ENCODE data around the gene METTL16. TPM values are rescaled to one million over a fixed set of nuclear protein-coding genes. Genes with fewer than 3 reads are reported as not detected.

The METTL16 gene, protein sequence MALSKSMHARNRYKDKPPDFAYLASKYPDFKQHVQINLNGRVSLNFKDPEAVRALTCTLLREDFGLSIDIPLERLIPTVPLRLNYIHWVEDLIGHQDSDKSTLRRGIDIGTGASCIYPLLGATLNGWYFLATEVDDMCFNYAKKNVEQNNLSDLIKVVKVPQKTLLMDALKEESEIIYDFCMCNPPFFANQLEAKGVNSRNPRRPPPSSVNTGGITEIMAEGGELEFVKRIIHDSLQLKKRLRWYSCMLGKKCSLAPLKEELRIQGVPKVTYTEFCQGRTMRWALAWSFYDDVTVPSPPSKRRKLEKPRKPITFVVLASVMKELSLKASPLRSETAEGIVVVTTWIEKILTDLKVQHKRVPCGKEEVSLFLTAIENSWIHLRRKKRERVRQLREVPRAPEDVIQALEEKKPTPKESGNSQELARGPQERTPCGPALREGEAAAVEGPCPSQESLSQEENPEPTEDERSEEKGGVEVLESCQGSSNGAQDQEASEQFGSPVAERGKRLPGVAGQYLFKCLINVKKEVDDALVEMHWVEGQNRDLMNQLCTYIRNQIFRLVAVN
- 100 to 1,000 TPM in 1 of 4 donors, 10 to 100 TPM in 3; 16.1 to 141 (median 19.8) TPM for total RNA-seq

DNA sequence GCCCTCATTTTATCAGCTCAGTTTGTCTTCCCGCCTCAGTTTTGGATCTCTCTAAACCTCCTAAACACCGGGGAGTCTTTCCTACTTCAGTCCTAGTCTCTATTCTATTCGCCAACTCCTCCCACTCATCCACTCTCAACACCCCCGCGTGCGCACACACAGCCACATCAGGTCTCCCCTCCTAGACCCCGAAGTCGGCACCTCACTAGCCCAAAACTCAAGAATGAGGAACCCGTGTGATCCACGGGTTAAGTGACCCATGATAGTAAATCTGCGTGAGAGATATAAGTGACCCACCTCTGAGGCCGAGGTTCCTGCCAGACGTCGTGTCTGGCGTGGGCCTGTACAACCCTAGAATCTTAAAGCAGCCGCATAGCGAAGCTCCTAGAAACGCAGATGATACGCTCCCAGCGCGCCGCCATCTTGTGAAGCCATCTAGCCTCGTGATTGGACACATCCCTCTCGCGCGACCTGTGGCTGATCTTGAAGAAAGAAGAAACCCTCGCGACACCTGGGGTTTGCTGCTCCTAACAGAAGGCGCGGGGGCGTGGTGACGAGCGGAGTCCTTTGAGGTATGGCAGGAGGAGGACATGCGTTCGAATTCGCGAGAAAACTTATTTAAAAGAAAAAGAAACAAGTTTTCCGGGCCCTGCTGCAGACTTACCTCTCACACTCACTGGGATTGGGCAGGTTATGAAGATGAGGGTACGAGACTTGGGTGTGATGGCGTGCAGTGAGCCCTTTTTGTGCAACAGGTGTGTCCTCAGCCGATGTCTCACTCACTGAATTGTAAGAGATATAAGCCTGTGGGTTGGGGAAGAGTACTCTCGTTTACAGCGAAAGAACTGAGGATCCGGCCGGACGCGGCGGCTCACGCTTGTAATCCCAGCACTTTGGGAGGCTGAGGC is at the start of gene METTL16:
TSS of gene METTL16 (minus strand) at position 427 of the 908 bp plus-strand sequence. CDS start 9,557 bp downstream, outside the sequence.
- TF ChIP-seq POLR2A (IDR thresholded peaks at IDR 0.05) (peak; percentile 81), POLR2AphosphoS5 (IDR thresholded peaks at IDR 0.05) (peak; percentile 45 to 88 (median 84))
- TF ChIP-seq, protein P1, sequence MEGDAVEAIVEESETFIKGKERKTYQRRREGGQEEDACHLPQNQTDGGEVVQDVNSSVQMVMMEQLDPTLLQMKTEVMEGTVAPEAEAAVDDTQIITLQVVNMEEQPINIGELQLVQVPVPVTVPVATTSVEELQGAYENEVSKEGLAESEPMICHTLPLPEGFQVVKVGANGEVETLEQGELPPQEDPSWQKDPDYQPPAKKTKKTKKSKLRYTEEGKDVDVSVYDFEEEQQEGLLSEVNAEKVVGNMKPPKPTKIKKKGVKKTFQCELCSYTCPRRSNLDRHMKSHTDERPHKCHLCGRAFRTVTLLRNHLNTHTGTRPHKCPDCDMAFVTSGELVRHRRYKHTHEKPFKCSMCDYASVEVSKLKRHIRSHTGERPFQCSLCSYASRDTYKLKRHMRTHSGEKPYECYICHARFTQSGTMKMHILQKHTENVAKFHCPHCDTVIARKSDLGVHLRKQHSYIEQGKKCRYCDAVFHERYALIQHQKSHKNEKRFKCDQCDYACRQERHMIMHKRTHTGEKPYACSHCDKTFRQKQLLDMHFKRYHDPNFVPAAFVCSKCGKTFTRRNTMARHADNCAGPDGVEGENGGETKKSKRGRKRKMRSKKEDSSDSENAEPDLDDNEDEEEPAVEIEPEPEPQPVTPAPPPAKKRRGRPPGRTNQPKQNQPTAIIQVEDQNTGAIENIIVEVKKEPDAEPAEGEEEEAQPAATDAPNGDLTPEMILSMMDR (IDR thresholded peaks at IDR 0.05): no peak
- peak within 1 kb of the TSS; percentile 89 to 96 (median 91) for H3K27ac ChIP-seq
- in situ Hi-C loops (cut with MboI; ENCODE audit: low pct_ligation_motif_present in 1 of 4, low pct_unique_long_range_greater_than_20kb in 1 of 4, low sequenced_read_pairs in 3 of 4) (no loop called here), intact Hi-C loops (cut with DNase I; ENCODE audit: low total_unique reads) (no loop called here)
- no peaks in the 10 kb centered on the region for H3K36me3 ChIP-seq
- peak; percentile 98 for DNase-seq
- peaks cover 11 to 21% (median 12%) of the 10 kb centered on the region in 4 donors for H3K4me1 ChIP-seq
- peak within 1 kb of the TSS; percentile 60 to 81 (median 76) for H3K4me3 ChIP-seq
- no peaks in the 10 kb centered on the region for H3K27me3 ChIP-seq
- WGBS, 2 donors (ENCODE audit: low coverage in 1 of 2): 0 to 1% methylated on average over 8 to 49 of the region's 49 CpGs
- H3K9me3 ChIP-seq: no peaks in the 10 kb centered on the region

DNA sequence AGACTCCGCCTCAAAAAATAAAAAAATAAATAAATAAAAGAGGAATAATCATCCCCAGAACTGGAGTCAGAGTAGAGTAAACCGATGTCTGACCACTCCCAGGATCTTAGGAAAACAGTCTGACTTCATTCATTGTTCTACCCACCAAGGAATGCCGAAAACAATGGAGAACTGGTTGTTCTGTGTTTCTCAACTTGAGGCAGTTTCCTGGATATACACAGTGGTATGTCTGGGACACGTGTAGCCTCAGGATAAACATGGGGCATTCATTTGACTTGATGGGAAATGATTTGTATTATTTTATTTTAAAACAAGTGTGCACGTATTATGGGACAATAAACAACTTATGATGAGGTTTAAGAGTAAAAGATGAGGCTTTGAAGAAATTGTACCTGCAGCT is 49.0 kb upstream of the METTL16 start:
- DNase-seq: no peak
- Histone ChIP-seq H3K9me3 (peaks cover 0 to 2% of the 10 kb centered on the region in 2 donors), H3K36me3 (no peaks in the 10 kb centered on the region), H3K27ac (no peak overlapping the region), H3K4me1 (peaks cover 0 to 3% (median 0%) of the 10 kb centered on the region in 4 donors), H3K4me3 (no peak overlapping the region), H3K27me3 (no peaks in the 10 kb centered on the region)
- no peak for TF ChIP-seq POLR2A (IDR thresholded peaks at IDR 0.05)
- no peak for TF ChIP-seq EP300 (IDR thresholded peaks at IDR 0.05; ENCODE audit: low read depth)
- TF ChIP-seq POLR2AphosphoS5 (IDR thresholded peaks at IDR 0.05): no peak
- TF ChIP-seq, protein P1 (IDR thresholded peaks at IDR 0.05): no peak
- intact Hi-C loops (cut with DNase I; ENCODE audit: low total_unique reads) (no loop called here), in situ Hi-C loops (cut with MboI; ENCODE audit: low pct_ligation_motif_present in 1 of 4, low pct_unique_long_range_greater_than_20kb in 1 of 4, low sequenced_read_pairs in 3 of 4) (no loop called here)
- WGBS, 2 donors (ENCODE audit: low coverage in 1 of 2): 86 to 87% methylated on average over 4 to 5 of the region's 5 CpGs

DNA sequence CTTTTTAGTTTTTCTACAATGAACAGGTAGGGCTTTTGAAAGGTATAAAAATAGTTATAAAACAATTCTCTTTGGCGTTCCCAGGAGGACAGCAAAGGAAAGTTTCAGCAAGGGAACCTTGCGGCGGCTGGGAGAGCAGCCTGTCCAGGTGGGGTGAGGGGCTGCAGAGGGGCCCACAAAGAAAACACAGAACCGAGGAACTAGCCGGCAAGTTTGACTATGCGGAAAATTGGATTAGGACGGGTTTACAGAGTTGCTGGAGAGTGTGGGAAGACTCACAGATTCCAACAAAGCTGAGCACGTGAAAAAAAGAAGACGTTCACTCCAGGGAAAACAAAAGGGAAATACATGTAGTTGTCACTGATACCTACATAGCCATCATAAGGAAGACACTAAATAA is 40.2 kb upstream of the METTL16 start:
- DNase-seq: no peak
- peaks cover 5% of the 10 kb centered on the region for H3K27me3 ChIP-seq
- H3K4me1 ChIP-seq: no peaks in the 10 kb centered on the region
- intact Hi-C loops (cut with DNase I; ENCODE audit: low total_unique reads): no loop called here
- 58 to 68% methylated on average over 3 to 9 of the region's 9 CpGs for WGBS, 2 donors (ENCODE audit: low coverage in 1 of 2)
- no peak overlapping the region for H3K27ac ChIP-seq
- in situ Hi-C loops (cut with MboI; ENCODE audit: low pct_ligation_motif_present in 1 of 4, low pct_unique_long_range_greater_than_20kb in 1 of 4, low sequenced_read_pairs in 3 of 4): no loop called here
- H3K4me3 ChIP-seq: no peak overlapping the region
- TF ChIP-seq, protein P1 (IDR thresholded peaks at IDR 0.05): no peak
- no peak for TF ChIP-seq POLR2A (IDR thresholded peaks at IDR 0.05)
- TF ChIP-seq EP300 (IDR thresholded peaks at IDR 0.05; ENCODE audit: low read depth): no peak
- TF ChIP-seq POLR2AphosphoS5 (IDR thresholded peaks at IDR 0.05): no peak
- no peaks in the 10 kb centered on the region for H3K9me3 ChIP-seq
- H3K36me3 ChIP-seq: no peaks in the 10 kb centered on the region

DNA sequence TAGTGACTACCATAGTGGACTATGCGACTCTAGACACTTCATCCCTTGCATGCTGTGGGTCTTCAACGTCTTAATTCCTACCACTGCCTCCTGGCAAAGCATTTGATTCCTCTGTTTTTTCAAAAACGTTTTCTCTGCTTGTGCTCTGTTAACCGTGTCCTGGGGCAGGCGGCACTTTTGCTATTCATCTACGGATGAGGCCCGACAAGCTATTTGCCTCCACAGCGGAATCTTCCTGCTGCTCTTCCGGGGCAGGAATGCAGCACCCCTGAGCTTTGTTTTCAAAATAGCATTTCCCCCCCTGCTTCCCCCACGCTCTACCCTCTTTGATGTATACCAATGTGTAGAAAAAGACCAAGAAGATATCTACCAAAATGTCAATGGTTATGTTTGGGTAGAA is 39.8 kb upstream of the METTL16 start:
- H3K4me1 ChIP-seq: no peaks in the 10 kb centered on the region
- TF ChIP-seq, protein P1 (IDR thresholded peaks at IDR 0.05): no peak
- TF ChIP-seq POLR2AphosphoS5 (IDR thresholded peaks at IDR 0.05) (no peak), POLR2A (IDR thresholded peaks at IDR 0.05) (no peak), EP300 (IDR thresholded peaks at IDR 0.05; ENCODE audit: low read depth) (no peak)
- WGBS, 2 donors (ENCODE audit: low coverage in 1 of 2): 58 to 60% methylated on average over 10 of the region's 10 CpGs
- no peak for DNase-seq
- H3K36me3 ChIP-seq: no peaks in the 10 kb centered on the region
- H3K27ac ChIP-seq: no peak overlapping the region
- in situ Hi-C loops (cut with MboI; ENCODE audit: low pct_ligation_motif_present in 1 of 4, low pct_unique_long_range_greater_than_20kb in 1 of 4, low sequenced_read_pairs in 3 of 4): no loop called here
- intact Hi-C loops (cut with DNase I; ENCODE audit: low total_unique reads): no loop called here
- peaks cover 5% of the 10 kb centered on the region for H3K27me3 ChIP-seq
- no peaks in the 10 kb centered on the region for H3K9me3 ChIP-seq
- H3K4me3 ChIP-seq: no peak overlapping the region
